H9 (cell line): ENCODE results near the gene SLC8B1. TPM values are rescaled to one million over a fixed set of nuclear protein-coding genes. Genes with fewer than 3 reads are reported as not detected.

Experiments
- DNase-seq: peaks from one replicate; pipeline ENCODE4 v3.0.0-alpha.2; 2017
- H2AFZ ChIP-seq: one replicate; pipeline ENCODE4 v1.6.1; 2013; ENCODE audit warnings: mild to moderate bottlenecking, low read length, control low read depth, moderate library complexity
- H2AK5ac ChIP-seq: 2 replicates; pipeline ENCODE4 v1.6.1; 2013; ENCODE audit warnings: low read length, control low read depth, mixed read lengths; ENCODE audit not compliant: insufficient read length
- H2BK120ac ChIP-seq: one replicate; pipeline ENCODE4 v1.6.1; 2013; ENCODE audit warnings: low read depth, mild to moderate bottlenecking, low read length, control low read depth, inconsistent platforms; ENCODE audit not compliant: poor library complexity, severe bottlenecking
- H2BK12ac ChIP-seq: 2 replicates; pipeline ENCODE4 v1.6.1; 2013; ENCODE audit warnings: low read length, control low read depth, mixed read lengths, low read depth; ENCODE audit not compliant: insufficient read length
- H2BK15ac ChIP-seq: 2 replicates; pipeline ENCODE4 v1.6.1; 2013; ENCODE audit warnings: low read depth, low read length, control low read depth
- H2BK20ac ChIP-seq: one replicate; pipeline ENCODE4 v1.6.1; 2013; ENCODE audit warnings: low read depth, mild to moderate bottlenecking, low read length, control low read depth, inconsistent platforms; ENCODE audit not compliant: poor library complexity, severe bottlenecking
- H2BK5ac ChIP-seq: 2 replicates; pipeline ENCODE4 v1.6.1; 2013; ENCODE audit warnings: low read length, control low read depth, mixed read lengths; ENCODE audit not compliant: insufficient read length
- H3K14ac ChIP-seq: 2 replicates; pipeline ENCODE4 v1.6.1; 2013; ENCODE audit warnings: low read length, control low read depth; ENCODE audit not compliant: insufficient read depth
- H3K18ac ChIP-seq: 2 replicates; pipeline ENCODE4 v1.6.1; 2013; ENCODE audit warnings: low read depth, mild to moderate bottlenecking, mixed read lengths, low read length, control low read depth; ENCODE audit not compliant: insufficient read length
- H3K23ac ChIP-seq: 2 replicates; pipeline ENCODE4 v1.6.1; 2013; ENCODE audit warnings: low read length, control low read depth, mixed read lengths, low read depth; ENCODE audit not compliant: insufficient read length
- H3K23me2 ChIP-seq: 2 replicates; pipeline ENCODE4 v1.6.1; 2013; ENCODE audit warnings: low read depth, mild to moderate bottlenecking, mixed read lengths, low read length, control low read depth; ENCODE audit not compliant: insufficient read length, poor library complexity, severe bottlenecking
- H3K27ac ChIP-seq: 2 replicates; pipeline ENCODE4 v1.5.1; 2013; ENCODE audit warnings: low read length, control low read depth, mixed read lengths, low read depth; ENCODE audit not compliant: insufficient read length
- H3K27me3 ChIP-seq: 2 replicates; pipeline ENCODE4 v1.6.1; 2013; ENCODE audit warnings: low read length, control low read depth, inconsistent platforms; ENCODE audit not compliant: insufficient read depth
- H3K4ac ChIP-seq: 2 replicates; pipeline ENCODE4 v1.6.1; 2013; ENCODE audit warnings: low read depth, mild to moderate bottlenecking, control low read depth, inconsistent platforms, low read length, moderate library complexity
- H3K4me1 ChIP-seq: 2 replicates; pipeline ENCODE4 v1.6.1; 2013; ENCODE audit warnings: low read length, control low read depth, inconsistent platforms; ENCODE audit not compliant: insufficient read depth
- H3K4me2 ChIP-seq: 2 replicates; pipeline ENCODE4 v1.6.1; 2013; ENCODE audit warnings: low read length, control low read depth, mixed read lengths; ENCODE audit not compliant: insufficient read length, insufficient read depth
- H3K56ac ChIP-seq: 2 replicates; pipeline ENCODE4 v1.6.1; 2013; ENCODE audit warnings: low read depth, mild to moderate bottlenecking, mixed read lengths, low read length, control low read depth; ENCODE audit not compliant: insufficient read length
- H3K79me1 ChIP-seq: 2 replicates; pipeline ENCODE4 v1.6.1; 2013; ENCODE audit warnings: low read depth, mild to moderate bottlenecking, moderate library complexity, low read length, control low read depth, inconsistent platforms; ENCODE audit not compliant: insufficient read depth, poor library complexity, severe bottlenecking
- H3K79me2 ChIP-seq: 2 replicates; pipeline ENCODE4 v1.6.1; 2013; ENCODE audit warnings: low read length, control low read depth, inconsistent platforms; ENCODE audit not compliant: insufficient read depth
- H3K9ac ChIP-seq: 2 replicates; pipeline ENCODE4 v1.6.1; 2013; ENCODE audit warnings: low read length, control low read depth, mixed read lengths; ENCODE audit not compliant: insufficient read length; ENCODE audit errors: extremely low read depth
- H3K9me3 ChIP-seq: one replicate; pipeline ENCODE4 v1.6.1; 2013; ENCODE audit warnings: low read depth, low read length, inconsistent platforms; ENCODE audit not compliant: control insufficient read depth
- H3T11ph ChIP-seq: one replicate; pipeline ENCODE4 v1.6.1; 2013; ENCODE audit warnings: mild to moderate bottlenecking, low read length, control low read depth, inconsistent platforms
- H4K20me1 ChIP-seq: one replicate; pipeline ENCODE4 v1.6.1; 2013; ENCODE audit not compliant: control insufficient read depth, insufficient read length, insufficient read depth
- H4K5ac ChIP-seq: 2 replicates; pipeline ENCODE4 v1.6.1; 2013; ENCODE audit warnings: low read depth, mild to moderate bottlenecking, mixed read lengths, low read length, control low read depth; ENCODE audit not compliant: insufficient read length
- H4K8ac ChIP-seq: replicated peaks from 2 replicates; pipeline ENCODE4 v1.6.1; 2013; ENCODE audit warnings: low read length, control low read depth, mixed read lengths, low read depth; ENCODE audit not compliant: insufficient read length
- H4K91ac ChIP-seq: 2 replicates; pipeline ENCODE4 v1.6.1; 2013; ENCODE audit warnings: low read depth, mild to moderate bottlenecking, moderate library complexity, mixed read lengths, low read length, control low read depth; ENCODE audit not compliant: insufficient read length
- H3K27ac Mint-ChIP-seq, 3 experiments: 2 replicates in 2 of 3; 3 replicates in 1 of 3; pipeline ENCODE4 v1.8.0; 2020 to 2021; ENCODE audit warnings: mixed read lengths in 3 of 3, mild to moderate bottlenecking in 1 of 3, moderate library complexity in 1 of 3
- H3K27me3 Mint-ChIP-seq: 2 replicates; pipeline ENCODE4 v1.8.0; 2021; ENCODE audit warnings: low read depth, mild to moderate bottlenecking, moderate library complexity, mixed read lengths
- H3K36me3 Mint-ChIP-seq, 3 experiments: 2 replicates in 2 of 3; 3 replicates in 1 of 3; pipeline ENCODE4 v1.8.0; 2020 to 2021; ENCODE audit warnings: low read depth in 3 of 3, mixed read lengths in 3 of 3; ENCODE audit not compliant: insufficient read depth in 1 of 3
- H3K4me1 Mint-ChIP-seq, 2 experiments: 2 replicates each; pipeline ENCODE4 v1.8.0; 2020; ENCODE audit warnings: mixed read lengths in 2 of 2
- H3K4me3 Mint-ChIP-seq, 2 experiments: 2 replicates in 1 of 2; 3 replicates in 1 of 2; pipeline ENCODE4 v1.8.0; 2020 to 2021; ENCODE audit warnings: mild to moderate bottlenecking in 2 of 2, mixed read lengths in 2 of 2, moderate library complexity in 1 of 2
- H3K9me3 Mint-ChIP-seq, 2 experiments: 2 replicates in 1 of 2; 3 replicates in 1 of 2; pipeline ENCODE4 v1.8.0; 2020; ENCODE audit warnings: mild to moderate bottlenecking in 2 of 2, mixed read lengths in 2 of 2, moderate library complexity in 1 of 2
- CTCF ChIP-seq: fragments of 200-600 bp; sonication (generic); conservative IDR thresholded peaks from 3 replicates; pipeline ENCODE4 v1.8.0; 2021; ENCODE audit warnings: antibody characterized with exemption, mild to moderate bottlenecking
- total RNA-seq: library from RNA; stranded (reverse); gene quantifications from 2 replicates; pipeline ENCODE4 v1.2.1, GENCODE V29; 2021

SLC8B1 gene
- total RNA-seq, 1 experiment from 2014 or later, result 10.4 TPM

GRCh38 chr12:113351089-113351488 is 16.2 kb upstream of the SLC8B1 start:
- Histone ChIP-seq H3K9me3 (no peaks in the 10 kb centered on the region), H2BK5ac (no peak overlapping the region), H2BK20ac (no peak overlapping the region), H3K9ac (no peak overlapping the region), H3K27me3 (no peaks in the 10 kb centered on the region), H3K79me2 (no peaks in the 10 kb centered on the region), H3K27ac (no peak overlapping the region), H2BK12ac (no peak overlapping the region), H3K4me2 (no peak overlapping the region), H3K23me2 (no peaks in the 10 kb centered on the region), H4K8ac (no peak overlapping the region), H3K56ac (no peak overlapping the region), H4K91ac (no peak overlapping the region), H2BK120ac (no peak overlapping the region), H3K4me1 (no peaks in the 10 kb centered on the region; the same call in 1 of the 2 replicates), H2AFZ (no peak overlapping the region), H3T11ph (no peak overlapping the region), H3K18ac (no peak overlapping the region), H3K23ac (no peak overlapping the region), H2AK5ac (no peak overlapping the region), H4K5ac (no peak overlapping the region), H2BK15ac (no peak overlapping the region), H3K14ac (no peak overlapping the region), H3K79me1 (no peaks in the 10 kb centered on the region), H3K4ac (no peak overlapping the region), H4K20me1 (no peaks in the 10 kb centered on the region)
- Mint-ChIP-seq H3K36me3 (no peaks in the 10 kb centered on the region), H3K4me3 (no peak overlapping the region), H3K9me3 (no peaks in the 10 kb centered on the region), H3K27ac (no peak overlapping the region), H3K27me3 (peaks cover 8% of the 10 kb centered on the region), H3K4me1 (peaks cover 3 to 21% of the 10 kb centered on the region in 2 experiments)
- no peak for TF ChIP-seq CTCF
- DNase-seq, result no peak
